ENCODE data around the gene ASB13.

- TF ChIP-seq CTCF (conservative IDR thresholded peaks at IDR 0.05; ENCODE audit: low read depth in 2 of 2) (no peak), NANOG (IDR thresholded peaks at IDR 0.05; ENCODE audit: borderline replicate concordance) (no peak), EZH2 (IDR thresholded peaks at IDR 0.05; ENCODE audit: low read depth, unreplicated experiment) (no peak), POLR2AphosphoS5 (IDR thresholded peaks at IDR 0.05; ENCODE audit: low read depth) (no peak), REST (IDR thresholded peaks at IDR 0.05; ENCODE audit: unreplicated experiment) (no peak), ZNF331 (CRISPR knock-in tag; IDR thresholded peaks at IDR 0.05; ENCODE audit: low read depth) (no peak), ETS1 (IDR thresholded peaks at IDR 0.05) (no peak), EZH2phosphoT487 (IDR thresholded peaks at IDR 0.05; ENCODE audit: unreplicated experiment) (no peak), CREB1 (CRISPR knock-in tag; IDR thresholded peaks at IDR 0.05; ENCODE audit: low read depth) (no peak), STAT1 (IDR thresholded peaks at IDR 0.05; ENCODE audit: unreplicated experiment) (no peak), ZNF114 (CRISPR knock-in tag; IDR thresholded peaks at IDR 0.05) (no peak), JUNB (IDR thresholded peaks at IDR 0.05; ENCODE audit: unreplicated experiment) (no peak)
Measured at GRCh38 chr10:5603848-5604170, 62.6 kb downstream of the ASB13 start.

All from GM23338 (cell line).